HG03460 (cell line): ENCODE results near the gene AKAP13.
A peak's percentile ranks its signal among the peaks of the same experiment; 100 is the strongest.
"Not testable (repeated sequence)": the region's sequence is repeated elsewhere in the genome, so short reads cannot be mapped to it uniquely, and the experiment has no call there.

Source experiments
- ATAC-seq: cut with Tn5 transposase; IDR thresholded peaks from one replicate; pipeline ENCODE4 v1.9.1; 2021; ENCODE audit not compliant: unreplicated experiment

The AKAP13 gene

DNA sequence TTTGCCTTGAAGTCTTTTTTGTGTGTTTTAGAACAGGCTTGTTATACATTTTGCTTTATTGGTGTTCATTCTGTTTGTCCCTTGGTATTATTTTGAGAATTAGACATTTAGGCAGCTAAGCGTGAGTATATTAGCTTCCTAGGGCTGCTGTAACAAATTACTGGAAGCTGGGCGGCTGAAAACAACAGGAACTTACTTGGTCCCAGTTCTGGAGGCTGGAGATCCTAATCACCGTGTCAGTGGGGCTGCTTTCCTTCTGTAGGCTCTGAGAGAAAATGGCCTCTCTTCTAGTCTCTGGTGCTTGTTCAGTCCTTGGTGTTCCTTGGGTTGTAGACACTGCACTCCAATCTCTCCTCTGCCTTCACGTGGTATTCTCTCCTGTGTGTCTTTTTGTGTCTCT, 272.1 kb downstream of the AKAP13 start:
- no peak for ATAC-seq

DNA sequence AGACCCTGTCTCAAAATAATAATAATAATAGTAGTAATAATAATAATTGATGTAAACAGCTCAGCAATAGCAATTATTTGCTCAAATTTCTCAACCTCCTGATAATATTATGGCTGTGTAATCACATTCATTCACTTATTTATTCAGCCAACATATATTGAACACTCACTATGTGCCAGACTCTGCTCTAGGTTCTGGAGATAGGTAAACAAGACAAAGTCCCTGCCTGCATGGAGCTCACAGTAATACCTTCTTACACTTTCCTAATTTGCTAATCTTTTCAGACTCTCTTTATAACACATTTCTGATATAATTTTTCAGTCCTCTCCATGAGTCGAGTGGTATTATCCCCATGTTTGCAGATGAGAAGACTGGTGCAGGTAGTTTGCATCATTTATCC, 276.7 kb downstream of the AKAP13 start:
- ATAC-seq = no peak

DNA sequence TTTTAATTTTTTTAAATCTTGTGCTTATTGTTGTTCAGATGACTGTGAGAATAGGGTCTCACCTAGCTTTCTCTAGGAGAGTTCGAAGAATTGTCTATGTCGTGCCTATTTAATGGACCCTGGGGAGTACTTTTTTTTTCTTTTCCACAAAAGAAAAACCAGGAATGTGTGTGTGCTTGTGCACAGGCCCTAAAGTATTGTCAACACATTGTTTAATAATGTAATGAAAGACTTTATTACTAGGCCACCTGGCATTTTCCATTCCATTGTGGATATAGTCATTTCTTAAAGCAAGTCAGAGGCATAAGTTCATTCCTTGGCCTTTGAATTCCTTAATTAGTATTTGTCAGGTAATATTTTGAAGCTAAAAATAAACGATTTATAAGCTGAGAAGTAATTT, 278.4 kb downstream of the AKAP13 start:
- no peak for ATAC-seq

DNA sequence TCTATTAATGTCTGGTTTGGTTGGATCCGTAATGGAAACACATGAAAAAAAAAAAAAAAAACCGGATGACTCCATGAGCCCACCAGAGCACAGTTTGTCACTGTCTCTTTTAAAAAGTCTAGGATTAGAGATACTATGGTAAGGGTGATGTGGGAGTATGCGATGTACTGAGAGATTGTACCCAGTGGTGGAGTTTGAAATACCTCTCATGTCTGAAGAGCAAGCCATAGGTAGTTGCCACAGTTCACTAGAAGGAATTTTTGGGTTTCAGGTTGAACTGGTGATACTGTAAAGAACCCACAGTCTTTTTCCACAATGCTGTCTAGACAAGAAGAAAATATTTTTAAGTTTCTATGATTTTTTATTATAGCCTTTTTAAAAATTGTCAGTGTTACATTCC, 281.5 kb downstream of the AKAP13 start:
- no peak for ATAC-seq

DNA sequence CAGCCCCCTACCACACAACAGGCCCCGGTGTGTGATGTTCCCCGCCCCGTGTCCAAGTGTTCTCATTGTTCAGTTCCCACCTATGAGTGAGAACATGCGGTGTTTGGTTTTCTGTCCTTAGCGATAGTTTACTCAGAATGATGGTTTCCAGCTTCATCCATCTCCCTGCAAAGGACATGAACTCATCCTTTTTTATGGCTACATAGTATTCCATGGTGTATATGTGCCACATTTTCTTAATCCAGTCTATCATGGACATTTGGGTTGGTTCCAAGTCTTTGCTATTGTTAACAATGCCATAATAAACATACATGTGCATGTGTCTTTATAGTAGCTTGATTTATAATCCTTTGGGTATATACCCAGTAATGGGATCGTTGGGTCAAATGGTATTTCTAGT, 285.3 kb downstream of the AKAP13 start:
- ATAC-seq = not testable (repeated sequence)

DNA sequence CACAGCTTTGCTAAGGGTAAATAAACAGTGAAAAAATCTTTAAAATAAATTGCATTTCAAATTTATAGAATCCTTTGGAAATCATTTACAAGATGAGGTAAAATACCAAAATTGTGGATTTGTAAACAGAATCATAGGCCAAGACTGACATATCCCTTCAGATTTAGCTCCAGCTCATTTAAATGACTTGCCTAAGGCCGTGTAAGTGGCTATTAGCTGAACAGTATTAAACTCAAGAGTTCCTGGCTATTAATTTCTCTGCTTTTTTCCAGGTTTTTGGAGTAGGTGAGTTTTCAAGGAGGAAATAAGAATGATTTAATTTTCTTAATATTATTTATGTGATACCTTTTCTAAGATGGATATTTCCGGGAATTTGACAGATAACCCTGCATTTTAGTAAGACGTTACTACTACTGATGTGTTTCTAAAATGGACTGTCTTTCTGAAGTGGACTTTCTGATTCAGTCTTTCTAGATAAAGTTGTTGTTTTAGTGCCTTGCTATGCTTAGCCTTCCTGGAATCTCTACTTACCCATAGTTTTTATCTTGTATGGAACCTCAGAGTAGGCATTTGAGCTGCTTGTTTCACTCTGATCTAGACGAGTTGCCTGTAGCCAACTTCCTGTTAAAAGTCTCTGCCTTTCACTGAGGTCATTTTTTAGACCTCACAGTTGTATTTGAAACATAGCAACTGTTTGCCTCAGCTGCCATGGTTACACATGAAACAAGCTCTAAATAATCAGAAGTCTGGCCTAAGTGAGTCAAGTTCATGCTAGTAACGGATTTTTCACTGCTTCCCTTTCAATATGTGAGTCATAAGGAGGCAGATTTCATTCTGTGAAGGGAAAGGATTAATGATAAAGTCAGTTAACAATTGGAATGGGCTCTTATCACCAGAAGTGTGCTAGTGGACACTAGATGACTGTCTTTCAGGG, 287.4 kb downstream of the AKAP13 start:
- peak; percentile 92 for ATAC-seq

DNA sequence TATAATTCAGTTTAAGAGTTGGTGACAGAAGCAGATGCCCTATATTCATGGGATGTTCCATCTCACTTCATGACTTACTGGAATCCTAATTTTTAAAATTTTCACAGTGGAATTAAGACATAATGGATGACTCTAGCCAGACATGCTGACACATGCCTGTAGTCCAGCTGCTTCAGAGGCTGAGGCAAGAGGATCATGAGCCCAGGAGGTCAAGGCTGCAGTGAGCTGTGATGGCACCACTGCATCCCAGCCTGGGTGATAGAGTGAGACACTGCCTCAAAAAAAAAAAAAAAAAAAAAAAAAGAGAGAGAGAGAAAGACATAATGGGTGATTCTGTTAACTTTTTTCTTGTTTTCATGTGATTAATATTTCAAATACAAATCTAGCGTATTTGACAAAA, 290.8 kb downstream of the AKAP13 start:
- no peak for ATAC-seq

DNA sequence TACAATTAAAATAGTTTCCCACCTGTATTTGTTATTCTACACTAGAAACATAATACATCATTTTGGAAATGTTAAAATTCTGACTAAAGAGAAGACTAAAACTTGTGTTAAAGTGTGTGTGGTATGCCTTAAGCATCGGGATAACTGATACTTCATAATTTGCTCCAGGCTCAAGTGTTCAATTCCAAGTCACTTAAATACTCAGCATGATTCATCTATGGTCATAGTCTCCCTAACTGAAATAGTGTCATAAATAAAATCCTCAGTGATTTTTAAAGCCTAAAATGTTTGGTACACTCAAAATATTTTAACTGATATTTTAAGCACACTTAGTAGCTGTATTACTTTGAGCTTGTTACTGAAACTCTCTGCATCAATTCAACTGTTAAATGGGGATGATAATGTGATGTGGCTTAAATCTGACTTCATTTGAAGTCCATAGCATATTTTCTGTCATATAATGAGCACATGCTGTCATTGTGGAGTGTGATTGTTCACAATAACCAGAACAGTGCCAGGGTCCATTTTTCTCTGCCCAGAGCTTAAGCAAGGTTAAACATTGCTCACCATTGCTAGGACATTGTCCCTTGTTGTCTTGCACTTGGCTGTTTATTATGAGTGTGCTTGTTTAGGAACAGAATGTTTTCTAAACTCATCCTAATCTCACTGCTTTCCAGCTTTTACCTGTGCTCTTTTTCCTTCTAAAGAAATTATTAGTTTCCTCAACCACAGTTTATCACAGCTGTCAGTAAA, 292.1 kb downstream of the AKAP13 start:
- no peak for ATAC-seq

DNA sequence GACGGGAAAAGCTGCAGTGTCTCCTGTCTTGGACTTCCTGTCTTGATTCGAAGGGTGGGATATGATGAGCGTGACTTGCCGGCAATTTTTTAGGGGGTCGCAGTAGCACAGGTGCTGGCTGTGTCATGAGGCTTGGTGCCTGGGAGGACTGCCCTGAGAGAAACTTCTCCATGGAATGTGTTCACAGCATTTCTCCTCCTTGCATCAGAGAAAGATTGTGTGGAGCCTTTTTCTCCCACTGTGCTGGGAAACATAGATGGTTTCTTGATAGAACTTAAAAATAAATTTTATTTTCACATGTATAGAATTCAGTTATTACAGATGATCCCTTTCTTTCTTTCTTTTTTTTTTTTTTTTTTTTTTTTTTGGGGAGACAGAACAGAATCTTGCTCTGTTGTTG, 292.9 kb downstream of the AKAP13 start:
- ATAC-seq = no peak

DNA sequence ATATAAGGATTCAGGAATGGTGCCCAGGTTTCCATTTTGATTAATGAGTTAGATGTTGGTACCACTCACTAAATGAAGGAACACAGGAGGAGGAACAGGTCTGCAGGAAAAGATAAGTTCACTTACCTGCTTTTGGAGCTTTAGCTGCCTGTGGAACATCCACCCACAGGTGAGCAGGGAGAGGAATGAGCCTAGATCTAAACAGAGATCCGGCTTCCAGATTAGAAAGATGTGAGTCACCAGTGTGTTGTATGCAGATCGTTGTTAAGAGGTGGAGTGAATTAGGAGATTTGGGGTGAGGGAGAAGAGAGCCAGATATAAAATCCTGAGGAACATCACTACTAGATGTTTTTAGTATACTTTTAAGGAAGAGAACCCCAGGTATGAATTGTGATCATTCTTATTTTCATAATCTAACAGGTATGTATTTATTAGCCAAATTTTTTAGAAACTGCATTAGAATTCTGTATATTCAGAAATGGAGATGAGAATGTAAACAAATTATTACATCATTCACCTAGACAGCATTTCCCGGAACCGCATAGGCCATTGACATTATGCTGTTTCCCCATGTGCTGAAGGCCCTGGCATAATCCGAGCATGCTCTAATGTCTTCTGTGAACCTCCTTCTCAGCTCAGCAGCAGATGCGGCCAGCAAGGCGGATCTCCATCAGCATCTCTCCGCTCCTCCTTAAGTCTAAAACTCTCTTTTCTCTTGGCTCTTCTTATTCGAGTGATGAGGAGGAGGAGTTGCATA, 296.1 kb downstream of the AKAP13 start:
- ATAC-seq = no peak

DNA sequence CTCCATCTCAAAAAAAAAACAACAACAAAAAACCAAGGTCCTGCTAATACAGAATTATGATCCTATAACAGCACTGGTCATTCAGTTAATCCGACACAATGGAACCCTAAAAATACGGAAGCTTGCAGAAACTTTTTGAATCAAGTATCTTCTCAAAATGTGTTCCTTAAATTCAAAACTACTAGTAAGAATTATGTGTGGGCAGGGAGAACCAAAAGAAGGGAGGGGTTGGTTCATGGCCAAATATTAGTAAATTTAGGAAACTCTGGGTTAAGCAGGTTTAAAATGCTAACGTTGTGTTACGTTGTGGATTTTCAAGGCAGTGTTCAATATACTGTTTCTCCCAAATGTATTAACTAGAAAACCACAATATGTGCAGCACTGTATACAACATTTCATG, 298.8 kb downstream of the AKAP13 start:
- ATAC-seq = no peak

DNA sequence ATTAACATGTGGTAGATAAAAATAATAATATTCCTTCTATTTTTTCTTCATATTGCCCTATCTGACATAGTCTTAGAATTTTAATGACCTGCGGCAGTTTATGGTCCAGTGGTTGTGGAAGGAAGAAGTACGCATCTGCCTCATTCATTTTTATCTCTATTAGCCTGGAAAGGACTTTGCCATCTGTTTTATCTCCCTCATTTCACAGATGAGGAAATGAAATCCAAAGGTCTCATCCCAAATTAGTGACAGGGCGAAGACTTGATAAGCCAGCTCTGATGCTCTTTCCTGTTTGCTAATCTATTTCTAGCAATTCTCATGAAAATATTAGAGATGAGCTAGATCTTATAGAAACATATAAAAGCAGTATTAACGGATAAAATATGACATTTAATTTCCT, 301.0 kb downstream of the AKAP13 start:
- ATAC-seq = no peak

DNA sequence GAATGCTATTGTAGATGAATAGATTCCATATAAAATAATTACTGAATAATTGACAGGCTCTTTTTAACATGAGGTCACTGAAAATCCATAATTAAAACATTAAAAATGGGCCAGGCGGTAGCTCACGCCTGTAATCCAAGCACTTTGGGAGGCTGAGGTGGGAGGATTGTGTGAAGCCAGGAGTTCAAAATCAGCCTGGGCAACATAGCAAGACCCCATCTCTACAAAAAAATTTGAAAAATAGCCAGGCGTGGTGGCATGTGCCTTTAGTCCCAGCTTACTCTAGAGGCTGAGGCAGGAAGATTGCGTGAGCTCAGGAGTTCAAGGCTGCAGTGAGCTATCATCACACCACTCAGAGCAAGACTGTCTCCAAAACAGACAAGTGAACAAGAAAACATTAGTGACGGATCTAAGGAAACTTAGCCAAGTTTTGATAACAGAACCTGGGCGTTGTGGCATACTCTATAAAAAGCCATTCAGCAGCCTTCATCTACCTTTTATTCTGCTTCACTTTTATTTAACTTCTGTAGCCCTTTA, 303.8 kb downstream of the AKAP13 start:
- ATAC-seq = no peak

DNA sequence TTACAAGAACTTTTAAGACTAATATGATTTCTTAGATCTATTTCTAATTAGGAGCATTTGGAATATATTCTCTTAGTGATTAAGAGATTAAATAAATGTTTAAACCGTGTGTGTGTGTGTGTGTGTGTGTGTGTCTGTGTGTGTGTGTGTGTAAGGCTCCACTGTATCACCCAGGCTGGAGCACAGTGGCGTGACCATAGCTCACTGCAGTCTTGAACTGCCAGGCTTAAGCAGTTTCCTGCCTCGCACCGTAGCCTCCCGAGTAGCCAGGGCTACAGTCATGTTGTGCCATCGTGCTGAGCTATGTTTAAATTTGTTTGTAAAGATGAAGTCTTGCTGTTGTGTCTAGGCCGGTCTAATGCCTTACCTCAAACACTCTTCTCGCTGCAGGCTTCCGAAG, 305.0 kb downstream of the AKAP13 start:
- ATAC-seq = no peak

DNA sequence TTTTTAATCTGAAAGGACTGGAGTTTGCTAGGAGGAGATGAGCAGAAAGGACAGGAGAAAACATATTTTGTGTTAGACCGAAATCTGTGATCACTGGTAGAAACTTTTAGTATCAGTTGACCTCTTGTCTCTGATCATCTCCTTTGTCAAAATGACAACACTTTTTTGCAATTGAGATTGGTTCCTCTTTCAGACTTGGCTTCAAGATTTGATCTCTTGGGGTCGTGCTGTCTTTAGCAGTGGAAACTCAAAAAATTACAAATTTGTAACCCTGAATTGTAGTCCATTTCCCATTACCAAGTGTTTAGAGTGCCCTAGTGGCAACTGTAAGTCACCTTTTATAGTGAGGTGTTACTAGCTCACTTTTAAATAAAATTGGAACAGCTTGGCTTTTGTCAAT, 306.9 kb downstream of the AKAP13 start:
- ATAC-seq = no peak

DNA sequence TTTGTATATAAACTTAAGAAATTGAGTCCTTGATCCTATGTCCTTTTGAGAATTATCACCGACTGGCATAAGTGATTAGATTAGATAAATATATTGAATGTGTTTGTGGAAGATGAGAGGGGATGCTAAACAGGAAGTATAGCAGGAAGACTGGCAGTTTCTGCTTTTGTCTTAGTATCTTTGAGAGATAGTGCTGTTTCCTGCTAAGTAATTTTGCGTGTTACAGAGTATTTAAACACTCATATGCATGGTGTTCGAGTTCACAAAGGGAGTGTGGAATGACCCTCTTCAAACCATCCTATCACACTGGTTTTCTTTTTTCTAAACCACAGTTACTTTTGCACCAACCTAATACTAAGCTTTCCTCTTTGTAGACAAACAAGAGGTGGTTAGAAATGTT, 308.3 kb downstream of the AKAP13 start:
- ATAC-seq = no peak

DNA sequence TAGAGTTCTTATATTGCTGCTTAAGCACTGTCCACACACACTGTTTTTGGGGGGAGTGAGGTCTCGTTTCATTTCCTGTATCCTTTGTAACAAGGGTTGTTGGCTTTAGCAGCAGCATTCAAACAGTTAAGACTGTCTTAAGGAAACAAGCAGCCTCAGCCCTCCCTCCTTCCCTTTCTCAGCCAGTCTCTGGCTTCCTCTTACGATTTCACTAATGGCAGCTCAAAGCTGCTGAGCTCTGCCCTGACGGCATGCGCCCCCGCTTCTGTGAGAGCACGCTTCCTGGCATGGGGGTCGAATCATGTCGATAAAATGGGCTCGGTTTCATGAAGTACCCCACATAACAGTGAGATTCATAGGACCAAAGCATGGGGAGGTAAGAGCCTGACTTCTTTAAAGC, 309.3 kb downstream of the AKAP13 start:
- ATAC-seq = peak; percentile 30

DNA sequence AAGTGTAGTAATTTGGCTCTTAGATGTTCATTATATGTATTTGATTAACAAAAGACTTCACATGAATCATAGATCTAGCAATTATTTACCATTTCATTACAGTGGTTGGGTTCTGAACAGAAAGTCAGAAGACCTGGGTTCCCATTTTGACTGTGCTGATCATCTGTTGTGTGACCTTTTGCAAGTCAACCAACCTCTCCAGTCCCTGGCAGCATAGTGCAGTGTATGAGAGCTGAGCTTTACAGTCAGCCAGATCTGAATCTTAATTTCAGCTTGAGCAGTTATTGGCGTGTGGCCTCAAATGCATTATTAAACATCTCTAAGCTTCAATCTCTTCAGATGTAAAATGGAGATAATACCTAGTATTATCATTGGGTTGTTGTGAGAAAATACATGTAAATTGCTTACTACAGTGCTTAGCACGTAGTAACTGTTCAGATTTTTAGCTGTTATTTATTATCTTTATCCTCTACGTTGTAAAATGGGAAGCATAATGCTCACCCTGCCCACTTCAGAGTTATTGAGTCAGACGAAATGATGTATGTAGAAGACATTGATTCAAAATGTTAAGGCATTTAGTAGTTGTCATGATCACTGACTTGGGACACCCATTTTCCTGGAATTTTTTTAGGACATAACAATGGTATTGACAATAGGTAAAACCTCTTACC, 310.3 kb downstream of the AKAP13 start:
- peak; percentile 51 for ATAC-seq

DNA sequence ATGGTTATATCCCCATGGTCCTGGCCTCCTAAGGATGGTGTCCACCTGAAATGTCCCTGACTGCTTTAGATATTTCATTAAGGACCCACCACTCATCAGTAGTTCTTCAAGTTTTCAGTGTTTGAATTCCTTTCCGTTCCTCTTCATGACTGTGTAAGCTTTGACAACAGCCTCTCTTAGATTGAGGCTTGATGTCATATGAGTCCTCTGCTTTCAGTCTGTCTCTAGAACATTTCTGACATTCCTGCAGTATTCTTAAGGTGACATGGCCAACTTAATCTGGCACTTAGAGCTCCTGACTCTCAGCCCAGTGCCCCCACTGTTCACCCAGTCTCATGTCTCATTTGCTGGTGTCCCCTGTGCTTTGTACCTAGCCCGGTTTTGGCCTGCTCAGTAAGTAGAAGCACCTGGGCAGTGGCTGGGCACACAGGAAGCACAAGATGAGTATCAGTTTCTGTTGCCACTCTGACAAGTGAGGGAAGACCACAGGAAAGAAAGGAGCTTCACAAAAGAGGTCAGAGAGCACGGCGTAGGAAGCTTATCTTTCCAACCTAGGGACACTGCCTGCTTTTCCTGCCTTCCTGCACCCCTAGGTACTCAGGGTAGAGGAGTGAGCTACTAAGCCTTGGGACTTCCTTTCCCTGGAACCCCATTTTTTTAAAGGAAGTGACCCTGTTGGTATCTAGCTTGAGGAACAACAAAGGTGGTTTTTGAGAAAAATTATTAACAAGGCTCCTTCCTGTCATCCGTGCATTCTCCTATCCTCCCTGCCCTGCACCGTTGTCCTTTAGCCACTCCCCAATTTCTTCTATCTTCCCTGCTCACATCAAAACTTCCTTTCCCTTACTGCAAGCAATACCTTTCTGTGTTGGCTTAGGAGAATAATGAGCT, 311.2 kb downstream of the AKAP13 start:
- peak; percentile 41 for ATAC-seq

DNA sequence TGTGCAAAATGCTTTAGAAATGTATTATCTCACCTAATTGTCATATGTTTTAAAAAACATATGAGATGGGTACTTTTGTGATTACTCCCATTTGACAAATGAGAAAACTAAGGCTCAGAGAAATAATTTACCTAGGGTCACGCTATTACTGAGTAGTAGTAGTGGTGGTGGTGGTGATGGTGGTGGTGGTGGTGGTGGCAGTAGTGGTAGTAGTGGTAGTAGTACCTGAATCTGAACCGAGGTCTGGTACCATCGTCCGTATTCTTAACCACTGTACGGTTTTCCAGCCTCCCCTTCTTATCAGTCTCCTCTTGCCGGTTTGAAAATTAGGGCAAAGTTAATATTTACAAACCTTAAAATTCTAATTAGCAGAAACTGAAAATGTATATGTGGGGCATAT, 311.9 kb downstream of the AKAP13 start:
- ATAC-seq = no peak
